ENCODE data around the gene CAPN12. TPM values are rescaled to one million over a fixed set of nuclear protein-coding genes. Genes with fewer than 3 reads are reported as not detected.
"Not testable (repeated sequence)": the region's sequence is repeated elsewhere in the genome, so short reads cannot be mapped to it uniquely, and the experiment has no call there.

CAPN12 gene
- total RNA-seq, 2 donors from 2014 or later, result 0.74 to 0.90 TPM

GRCh38 chr19:38759590-38760003 lies 15.3 kb upstream of the CAPN12 start:
- no peak for DNase-seq (ENCODE audit: low spot score)
- Histone ChIP-seq H3K9me3 (no peaks in the 10 kb centered on the region), H3K4me1 (no peaks in the 10 kb centered on the region), H3K4me3 (no peak overlapping the region), H3K27ac (no peak overlapping the region), H3K27me3 (no peaks in the 10 kb centered on the region), H3K36me3 (no peaks in the 10 kb centered on the region)
- no peak for TF ChIP-seq CTCF (IDR thresholded peaks at IDR 0.05)

DNA sequence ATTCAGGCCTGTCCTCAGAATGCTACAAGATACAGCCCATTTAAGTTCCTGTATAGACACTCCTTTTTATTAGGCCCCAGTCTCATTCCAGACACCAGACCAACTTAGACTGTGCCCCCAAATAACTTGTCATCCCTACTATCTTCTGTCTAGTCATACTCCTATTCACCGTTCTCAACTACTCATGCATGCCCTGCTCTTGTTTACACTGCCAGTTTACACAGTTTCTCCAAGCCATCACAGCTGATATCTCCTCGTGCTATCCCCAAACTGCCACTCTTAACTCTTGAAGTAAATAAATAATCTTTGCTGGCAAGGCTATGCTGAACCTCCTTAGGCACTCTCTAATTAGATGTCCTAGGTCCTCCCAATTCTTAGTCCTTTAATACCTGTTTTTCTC lies 9.9 kb upstream of the CAPN12 start:
- H3K27ac ChIP-seq; H3K27me3 ChIP-seq; DNase-seq (ENCODE audit: low spot score); H3K9me3 ChIP-seq; H3K4me1 ChIP-seq; H3K36me3 ChIP-seq; H3K4me3 ChIP-seq: not testable (repeated sequence)

- not testable (repeated sequence) for H3K27me3 ChIP-seq; H3K4me1 ChIP-seq; H3K9me3 ChIP-seq; H3K27ac ChIP-seq; H3K4me3 ChIP-seq; DNase-seq (ENCODE audit: low spot score); H3K36me3 ChIP-seq
Observed at GRCh38 chr19:38753783-38754182, 9.5 kb upstream of the CAPN12 start.

DNA sequence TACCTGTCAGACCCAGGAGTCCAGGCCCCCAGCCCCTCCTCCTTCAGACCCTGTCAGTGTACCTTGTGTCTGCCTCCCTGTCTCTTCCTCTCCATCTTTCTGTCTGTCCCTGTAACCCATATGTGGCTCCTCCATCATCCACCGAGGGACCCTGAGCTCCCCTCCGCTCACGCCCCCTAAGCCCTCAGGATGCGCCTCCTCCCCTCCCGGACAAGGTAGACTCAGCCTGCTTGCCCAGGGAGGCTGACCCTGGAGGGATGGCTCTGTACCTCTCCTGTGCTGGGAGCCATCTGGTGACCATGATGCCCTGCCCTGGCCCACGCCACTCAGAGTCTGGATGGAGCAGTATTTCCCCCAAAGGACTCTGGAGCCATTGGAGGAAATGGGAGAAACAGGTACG lies 1.0 kb upstream of the CAPN12 start:
- H3K4me3 ChIP-seq, result no peak overlapping the region
- no peak overlapping the region for H3K27ac ChIP-seq
- H3K27me3 ChIP-seq, result no peaks in the 10 kb centered on the region
- no peaks in the 10 kb centered on the region for H3K4me1 ChIP-seq
- no peaks in the 10 kb centered on the region for H3K36me3 ChIP-seq
- H3K9me3 ChIP-seq, result no peaks in the 10 kb centered on the region
- no peak for TF ChIP-seq CTCF (IDR thresholded peaks at IDR 0.05)
- no peak for DNase-seq (ENCODE audit: low spot score)

DNA sequence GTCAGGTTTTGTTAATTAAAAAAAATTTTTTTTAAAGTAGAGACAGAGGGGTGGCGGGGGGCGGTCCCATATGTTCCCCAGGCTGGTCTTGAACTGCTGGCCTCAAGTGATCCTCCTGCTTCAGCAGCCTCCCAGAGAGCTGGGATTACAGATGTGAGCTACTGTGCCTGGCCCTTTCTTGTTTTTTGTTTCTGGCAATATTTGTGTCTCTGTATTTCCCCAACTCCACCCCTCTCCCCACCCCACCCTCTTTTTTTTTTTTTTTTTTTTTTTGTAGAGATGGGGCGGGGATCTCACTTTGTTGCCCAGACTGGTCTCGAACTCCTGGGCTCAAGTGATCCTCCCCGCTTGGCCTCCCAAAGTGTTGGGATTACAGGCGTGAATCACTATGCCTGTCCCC lies 600 bp upstream of the CAPN12 start:
- H3K27ac ChIP-seq, result no peak overlapping the region
- no peaks in the 10 kb centered on the region for H3K9me3 ChIP-seq
- DNase-seq (ENCODE audit: low spot score), result no peak
- no peaks in the 10 kb centered on the region for H3K4me1 ChIP-seq
- TF ChIP-seq CTCF (IDR thresholded peaks at IDR 0.05), result no peak
- no peaks in the 10 kb centered on the region for H3K36me3 ChIP-seq
- H3K4me3 ChIP-seq, result no peak overlapping the region
- H3K27me3 ChIP-seq, result no peaks in the 10 kb centered on the region

DNA sequence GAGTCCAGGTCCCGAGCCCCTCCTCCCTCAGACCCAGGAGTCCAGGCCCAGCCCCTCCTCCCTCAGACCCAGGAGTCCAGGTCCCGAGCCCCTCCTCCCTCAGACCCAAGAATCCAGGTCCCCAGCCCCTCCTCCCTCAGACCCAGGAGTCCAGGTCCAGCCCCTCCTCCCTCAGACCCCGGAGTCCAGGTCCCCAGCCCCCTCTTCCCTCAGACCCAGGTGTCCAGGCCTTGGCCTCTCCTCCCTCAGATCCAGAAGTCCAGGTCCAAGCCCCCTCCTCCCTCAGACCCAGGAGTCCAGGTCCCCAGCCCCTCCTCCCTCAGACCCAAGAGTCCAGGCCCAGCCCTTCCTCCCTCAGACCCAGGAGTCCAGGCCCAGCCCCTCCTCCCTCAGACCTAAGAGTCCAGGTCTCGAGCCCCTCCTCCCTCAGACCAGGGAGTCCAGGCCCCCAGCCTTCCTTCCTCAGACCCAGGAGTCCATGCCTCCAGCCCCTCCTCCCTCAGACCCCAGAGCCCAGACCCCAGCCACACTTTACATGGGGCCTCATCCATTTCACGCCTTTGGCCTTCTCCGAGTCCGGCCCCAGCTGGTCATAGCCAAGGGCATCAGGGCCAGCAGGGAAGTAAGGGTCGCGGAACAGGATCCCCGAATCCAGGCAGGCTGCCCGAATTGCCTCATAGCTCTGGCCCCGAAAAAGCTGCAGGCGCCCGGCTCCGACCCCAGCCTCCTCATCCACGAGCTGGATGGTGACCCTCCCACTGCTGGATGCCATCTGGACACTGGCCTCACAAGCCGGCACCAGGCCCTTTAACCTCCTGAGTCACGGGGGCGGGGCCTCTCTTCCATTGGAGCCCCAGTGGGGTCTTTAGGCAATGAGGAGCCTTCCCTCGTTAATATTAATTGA lies 628 bp downstream of the CAPN12 start:
- Histone ChIP-seq H3K27ac (no peak overlapping the region), H3K4me1 (no peaks in the 10 kb centered on the region), H3K27me3 (no peaks in the 10 kb centered on the region), H3K4me3 (no peak overlapping the region), H3K9me3 (no peaks in the 10 kb centered on the region), H3K36me3 (no peaks in the 10 kb centered on the region)
- no peak for TF ChIP-seq CTCF (IDR thresholded peaks at IDR 0.05)
- no peak for DNase-seq (ENCODE audit: low spot score)

DNA sequence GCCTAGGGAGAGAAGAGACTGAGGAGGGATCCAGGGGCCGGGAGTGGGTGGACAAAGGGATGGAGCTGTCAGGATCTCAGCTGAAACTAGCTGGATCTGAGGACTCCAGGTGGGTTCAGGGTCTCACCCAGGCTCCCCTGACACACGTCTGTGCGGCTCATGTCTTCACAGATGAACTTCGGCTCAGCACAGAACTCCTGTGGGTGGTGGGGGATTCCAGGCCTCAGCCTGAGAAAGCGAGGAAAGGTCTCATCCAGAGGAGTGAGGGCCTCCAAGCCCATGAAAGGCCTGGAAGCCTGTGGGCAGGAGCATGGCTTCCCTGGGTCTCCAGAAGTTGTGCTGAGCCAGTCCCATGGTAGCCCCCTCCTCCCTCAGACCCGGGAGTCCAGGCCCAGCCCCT lies 1.4 kb downstream of the CAPN12 start:
- Histone ChIP-seq H3K9me3 (no peaks in the 10 kb centered on the region), H3K27me3 (no peaks in the 10 kb centered on the region), H3K4me1 (no peaks in the 10 kb centered on the region), H3K4me3 (no peak overlapping the region), H3K36me3 (no peaks in the 10 kb centered on the region), H3K27ac (no peak overlapping the region)
- DNase-seq (ENCODE audit: low spot score), result no peak
- no peak for TF ChIP-seq CTCF (IDR thresholded peaks at IDR 0.05)

Data from right atrium auricular region (tissue), 2 donors.